Smooth muscle cell (in vitro differentiated cells): ENCODE measurements around the gene DOHH. TPM values are rescaled to one million over a fixed set of nuclear protein-coding genes. Genes with fewer than 3 reads are reported as not detected.

ENCODE experiments used
- DNase-seq: peaks from one replicate; lab custom pipeline; 2025; ENCODE audit not compliant: unreplicated experiment; lab: John Stamatoyannopoulos, UW
- H2AFZ ChIP-seq: fragments of 200-600 bp; sonication (generic); 2 replicates; pipeline ENCODE4 v1.6.0; 2016; ENCODE audit warnings: antibody characterized with exemption, low read depth, mild to moderate bottlenecking
- H3F3A ChIP-seq: fragments of 200-600 bp; sonication (generic); 2 replicates; pipeline ENCODE4 v1.6.0; 2017; ENCODE audit warnings: antibody characterized with exemption, low read depth
- H3K27ac ChIP-seq: fragments of 200-600 bp; sonication (generic); 2 replicates; pipeline ENCODE4 v1.5.1; 2016; ENCODE audit warnings: low read depth, mild to moderate bottlenecking
- H3K27me3 ChIP-seq: fragments of 200-600 bp; sonication (generic); 2 replicates; pipeline ENCODE4 v1.6.1; 2016; ENCODE audit warnings: low read depth, mild to moderate bottlenecking
- H3K36me3 ChIP-seq: fragments of 200-600 bp; sonication (generic); 2 replicates; pipeline ENCODE4 v1.5.1; 2016; ENCODE audit warnings: low read depth
- H3K4me1 ChIP-seq: fragments of 200-600 bp; sonication (generic); 2 replicates; pipeline ENCODE4 v1.5.1; 2016; ENCODE audit warnings: low read depth
- H3K4me2 ChIP-seq: fragments of 200-600 bp; sonication (generic); 2 replicates; pipeline ENCODE4 v1.6.0; 2016; ENCODE audit warnings: mild to moderate bottlenecking
- H3K4me3 ChIP-seq: fragments of 200-600 bp; sonication (generic); 2 replicates; pipeline ENCODE4 v1.5.1; 2016; ENCODE audit warnings: mild to moderate bottlenecking
- H3K79me2 ChIP-seq: fragments of 200-600 bp; sonication (generic); 2 replicates; pipeline ENCODE4 v1.6.0; 2016; ENCODE audit warnings: low read depth, mild to moderate bottlenecking
- H3K9ac ChIP-seq: fragments of 200-600 bp; sonication (generic); 2 replicates; pipeline ENCODE4 v1.6.0; 2016; ENCODE audit warnings: low read depth
- H3K9me3 ChIP-seq: fragments of 200-600 bp; sonication (generic); replicated peaks from 2 replicates; pipeline ENCODE4 v1.5.1; 2016; ENCODE audit warnings: low read depth
- H4K20me1 ChIP-seq: fragments of 200-600 bp; sonication (generic); 2 replicates; pipeline ENCODE4 v1.6.0; 2016; ENCODE audit warnings: low read depth
- CTCF ChIP-seq: fragments of 200-600 bp; sonication (generic); IDR thresholded peaks from 2 replicates; pipeline ENCODE4 v1.5.1; 2017; ENCODE audit warnings: borderline replicate concordance, mild to moderate bottlenecking, antibody characterized with exemption; ENCODE audit not compliant: insufficient read depth, poor library complexity, severe bottlenecking
- WGBS: methylation state at CpG from one replicate; pipeline ENCODE4 v1.1.7; 2016; ENCODE audit warnings: low lambda C conversion rate; 5-methylcytosine and 5-hydroxymethylcytosine counted together
- polyA plus RNA-seq: library from polyadenylated mRNA; unstranded; fragments of >200 nt; fragmentation: Nextera tagmentation; extraction: Ambion mirVana; gene quantifications from 2 replicates; pipeline ENCODE4 v1.2.1, GENCODE V29; 2016
- total RNA-seq: library from RNA; depleted of rRNA; stranded (reverse); fragments of >200 nt; gene quantifications from 2 replicates; pipeline ENCODE4 v1.2.3, GENCODE V29; 2014

Gene DOHH
- total and polyA plus RNA-seq, 2 experiments from 2014 or later, result 8.7 to 27.2 TPM

- Histone ChIP-seq H3K36me3 (no peaks in the 10 kb centered on the region), H2AFZ (no peak overlapping the region), H3K9ac (no peak overlapping the region), H3K4me1 (no peaks in the 10 kb centered on the region), H3K27ac (no peak overlapping the region), H3K4me2 (no peak overlapping the region), H3K79me2 (peaks cover 78% of the 10 kb centered on the region), H3K9me3 (no peaks in the 10 kb centered on the region), H4K20me1 (peaks cover 100% of the 10 kb centered on the region), H3K4me3 (no peak overlapping the region), H3F3A (no peaks in the 10 kb centered on the region), H3K27me3 (no peaks in the 10 kb centered on the region)
- TF ChIP-seq CTCF, result no peak
- WGBS, result 86% methylated on average over 2 of the region's 2 CpGs
- DNase-seq, result no peak
Observed at GRCh38 chr19:3518659-3519058, 18.2 kb upstream of the DOHH start.

- H4K20me1 ChIP-seq, result peaks cover 100% of the 10 kb centered on the region
- H3K4me2 ChIP-seq, result no peak overlapping the region
- H3K27ac ChIP-seq, result no peak overlapping the region
- no peaks in the 10 kb centered on the region for H3K4me1 ChIP-seq
- H3K27me3 ChIP-seq, result no peaks in the 10 kb centered on the region
- H3F3A ChIP-seq, result no peaks in the 10 kb centered on the region
- H3K36me3 ChIP-seq, result no peaks in the 10 kb centered on the region
- no peak for DNase-seq
- WGBS, result 82% methylated on average over 10 of the region's 10 CpGs
- H3K9me3 ChIP-seq, result no peaks in the 10 kb centered on the region
- no peak for TF ChIP-seq CTCF
- H3K79me2 ChIP-seq, result peaks cover 82% of the 10 kb centered on the region
- H3K9ac ChIP-seq, result no peak overlapping the region
- H3K4me3 ChIP-seq, result no peak overlapping the region
- no peak overlapping the region for H2AFZ ChIP-seq
Observed at GRCh38 chr19:3518255-3518654, 17.8 kb upstream of the DOHH start.

- DNase-seq, result no peak
- Histone ChIP-seq H3K27ac (no peak overlapping the region), H3K9me3 (no peaks in the 10 kb centered on the region), H4K20me1 (peaks cover 100% of the 10 kb centered on the region), H2AFZ (no peak overlapping the region), H3K9ac (no peak overlapping the region), H3K27me3 (no peaks in the 10 kb centered on the region), H3K4me3 (no peak overlapping the region), H3F3A (no peaks in the 10 kb centered on the region), H3K4me1 (no peaks in the 10 kb centered on the region), H3K4me2 (no peak overlapping the region), H3K79me2 (peaks cover 87% of the 10 kb centered on the region), H3K36me3 (no peaks in the 10 kb centered on the region)
- WGBS, result 91% methylated on average over 2 of the region's 2 CpGs
- no peak for TF ChIP-seq CTCF
Observed at GRCh38 chr19:3517638-3518037, 17.2 kb upstream of the DOHH start.

GRCh38 chr19:3516675-3517207, 16.3 kb upstream of the DOHH start:
- Histone ChIP-seq H3K27me3 (no peaks in the 10 kb centered on the region), H3F3A (no peaks in the 10 kb centered on the region), H3K4me2 (no peak overlapping the region), H3K4me3 (no peak overlapping the region), H3K79me2 (peaks cover 87% of the 10 kb centered on the region), H3K9ac (no peak overlapping the region), H3K36me3 (no peaks in the 10 kb centered on the region), H2AFZ (no peak overlapping the region), H3K9me3 (no peaks in the 10 kb centered on the region), H4K20me1 (peaks cover 100% of the 10 kb centered on the region), H3K4me1 (no peaks in the 10 kb centered on the region), H3K27ac (no peak overlapping the region)
- no peak for TF ChIP-seq CTCF
- no peak for DNase-seq
- WGBS, result 96% methylated on average over 15 of the region's 15 CpGs
